ENCODE measurements around the gene AASS.

DNA sequence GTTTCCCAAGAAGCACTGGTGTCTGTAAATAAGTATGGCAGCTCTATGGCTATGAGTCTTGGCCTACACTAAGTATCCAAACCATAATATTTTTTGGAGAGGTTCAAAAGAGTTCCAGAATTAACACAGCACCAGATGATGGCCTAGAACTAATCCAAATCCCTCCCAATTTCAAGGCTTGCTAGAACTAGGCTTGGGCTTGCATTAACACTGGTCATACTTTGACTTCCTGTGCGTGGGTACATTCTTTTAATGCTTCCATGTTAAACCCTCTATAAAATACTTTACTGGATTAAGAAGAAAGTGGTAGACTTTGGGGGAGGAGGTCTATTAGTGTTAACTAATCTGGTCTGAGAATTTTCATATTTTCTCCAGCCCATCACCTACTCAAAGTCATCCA lies 3.1 kb downstream of the AASS start:
- TF ChIP-seq, protein P1, sequence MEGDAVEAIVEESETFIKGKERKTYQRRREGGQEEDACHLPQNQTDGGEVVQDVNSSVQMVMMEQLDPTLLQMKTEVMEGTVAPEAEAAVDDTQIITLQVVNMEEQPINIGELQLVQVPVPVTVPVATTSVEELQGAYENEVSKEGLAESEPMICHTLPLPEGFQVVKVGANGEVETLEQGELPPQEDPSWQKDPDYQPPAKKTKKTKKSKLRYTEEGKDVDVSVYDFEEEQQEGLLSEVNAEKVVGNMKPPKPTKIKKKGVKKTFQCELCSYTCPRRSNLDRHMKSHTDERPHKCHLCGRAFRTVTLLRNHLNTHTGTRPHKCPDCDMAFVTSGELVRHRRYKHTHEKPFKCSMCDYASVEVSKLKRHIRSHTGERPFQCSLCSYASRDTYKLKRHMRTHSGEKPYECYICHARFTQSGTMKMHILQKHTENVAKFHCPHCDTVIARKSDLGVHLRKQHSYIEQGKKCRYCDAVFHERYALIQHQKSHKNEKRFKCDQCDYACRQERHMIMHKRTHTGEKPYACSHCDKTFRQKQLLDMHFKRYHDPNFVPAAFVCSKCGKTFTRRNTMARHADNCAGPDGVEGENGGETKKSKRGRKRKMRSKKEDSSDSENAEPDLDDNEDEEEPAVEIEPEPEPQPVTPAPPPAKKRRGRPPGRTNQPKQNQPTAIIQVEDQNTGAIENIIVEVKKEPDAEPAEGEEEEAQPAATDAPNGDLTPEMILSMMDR (IDR thresholded peaks at IDR 0.05): no peak
- TF ChIP-seq POLR2A (IDR thresholded peaks at IDR 0.05): no peak
